ENCODE measurements around the gene ZNF83.

GRCh38 chr19:52679598-52679997 is 41.4 kb upstream of the ZNF83 start:
- no peak for TF ChIP-seq CTCF (IDR thresholded peaks at IDR 0.05)
- TF ChIP-seq EZH2 (IDR thresholded peaks at IDR 0.05; ENCODE audit: borderline replicate concordance, insufficient read depth, low read depth, low read length, poor library complexity, severe bottlenecking), result no peak
